GM19397 (cell line): ENCODE data around the gene CLN5.
"Not testable (repeated sequence)": the region's sequence is repeated elsewhere in the genome, so short reads cannot be mapped to it uniquely, and the experiment has no call there.

Source experiments
- ATAC-seq: cut with Tn5 transposase; IDR thresholded peaks from one replicate; pipeline ENCODE4 v1.9.1; 2021; ENCODE audit warnings: mild to moderate bottlenecking, moderate library complexity; ENCODE audit not compliant: unreplicated experiment

The CLN5 gene

DNA sequence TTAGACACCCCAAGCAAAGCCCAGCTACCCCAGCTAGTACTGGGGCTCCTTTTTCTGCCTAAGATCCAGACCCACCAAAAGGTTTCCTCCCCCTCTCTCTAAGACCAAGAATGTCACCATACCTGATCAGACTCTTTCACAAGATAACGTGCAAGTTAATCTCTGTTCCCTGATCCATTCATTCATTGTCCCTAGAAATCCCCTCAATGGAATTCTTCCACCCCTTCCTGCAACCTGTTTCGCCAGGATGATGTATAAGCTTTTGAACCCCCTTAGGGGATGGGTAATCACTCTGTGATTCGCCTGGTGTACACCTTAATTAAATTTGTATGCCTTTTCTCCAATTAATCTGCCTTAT lies 17.3 kb upstream of the CLN5 start:
- ATAC-seq = no peak

DNA sequence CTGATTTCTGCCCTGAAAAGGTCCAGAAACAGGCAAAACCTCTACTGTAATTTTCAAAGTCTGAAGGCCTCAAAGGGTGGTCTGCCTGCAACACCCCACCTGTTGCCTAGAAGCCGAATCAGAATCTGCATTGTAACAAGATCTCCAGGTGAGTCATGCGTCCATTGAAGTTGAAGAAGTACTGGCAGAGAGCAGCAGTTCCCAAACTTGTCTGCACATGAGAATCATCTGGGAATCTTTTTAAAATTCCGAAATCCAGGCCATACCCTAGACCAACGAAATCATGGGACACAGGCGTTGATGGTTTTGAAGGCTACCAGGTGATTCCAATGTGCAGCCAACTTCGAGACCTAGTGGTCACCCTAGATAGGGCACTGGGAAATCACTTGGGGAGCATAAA lies 16.0 kb upstream of the CLN5 start:
- no peak for ATAC-seq

DNA sequence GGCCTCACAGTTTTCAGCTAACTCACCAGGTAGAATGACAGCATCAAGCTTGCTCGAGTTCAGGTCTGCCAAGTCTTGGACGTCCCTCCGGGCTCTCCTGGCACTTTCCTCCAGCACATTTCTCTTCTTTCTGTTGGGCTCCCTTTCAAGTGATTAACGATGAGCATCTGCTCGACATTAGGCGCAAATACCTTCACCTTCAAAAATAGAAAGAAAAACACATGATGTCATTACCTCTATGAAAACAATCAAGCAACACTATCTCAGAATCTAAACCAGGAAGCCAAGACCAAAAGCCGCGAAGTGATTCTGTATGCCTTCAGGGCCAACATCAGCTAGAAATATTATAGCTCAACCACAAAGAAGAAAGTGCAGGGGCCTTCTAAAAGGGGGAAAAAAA lies 15.4 kb upstream of the CLN5 start:
- no peak for ATAC-seq

DNA sequence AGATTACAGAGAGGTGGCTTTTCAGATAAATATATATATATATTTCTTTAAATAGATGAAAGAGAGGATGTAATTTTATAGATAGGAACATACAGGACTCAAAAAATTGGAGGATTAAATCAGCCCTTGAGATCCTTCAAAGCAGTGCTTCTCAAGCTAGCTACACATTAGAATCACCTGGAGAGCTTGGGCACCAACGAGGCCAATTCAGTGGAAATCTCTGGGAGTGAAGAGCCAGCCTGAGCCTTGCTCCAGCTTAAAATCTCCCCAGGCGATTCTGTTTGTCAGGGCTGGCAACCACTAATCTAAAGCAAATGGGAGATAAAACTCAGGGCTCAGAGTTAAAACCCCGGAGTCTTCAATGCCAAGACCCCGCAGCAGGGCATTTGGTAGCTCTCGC lies 15.0 kb upstream of the CLN5 start:
- no peak for ATAC-seq

DNA sequence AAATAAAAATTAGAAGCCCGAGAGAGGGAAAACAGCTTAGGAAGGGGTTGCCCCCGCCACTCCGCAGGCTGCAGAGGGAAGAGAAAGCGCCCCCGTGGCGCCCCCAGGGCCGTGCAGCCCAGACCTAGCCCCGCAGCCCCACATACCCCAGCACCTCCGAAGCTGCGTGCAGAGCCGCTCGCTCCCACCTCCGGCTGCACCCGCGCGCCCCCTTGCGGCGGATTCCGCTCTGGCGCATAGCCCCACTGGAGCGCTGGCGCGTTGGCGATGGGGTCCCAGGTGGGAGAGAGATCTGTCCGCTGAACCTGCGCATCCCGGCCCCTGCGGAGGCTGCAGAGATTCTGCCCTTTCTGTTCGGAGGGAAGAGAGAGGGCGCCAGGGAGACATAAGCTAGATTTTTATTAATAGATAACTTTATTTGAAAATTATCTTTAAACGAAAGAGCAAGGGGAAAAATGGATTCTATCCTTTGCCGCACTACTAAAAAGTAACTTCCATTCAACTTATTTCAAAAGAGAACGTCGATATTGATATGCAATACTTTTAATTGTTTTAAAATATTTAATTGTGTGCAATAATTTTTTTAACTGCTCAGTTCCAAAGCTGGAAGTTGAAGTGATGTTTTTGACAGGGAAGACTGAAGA lies 11.7 kb upstream of the CLN5 start:
- ATAC-seq = peak; percentile 100

DNA sequence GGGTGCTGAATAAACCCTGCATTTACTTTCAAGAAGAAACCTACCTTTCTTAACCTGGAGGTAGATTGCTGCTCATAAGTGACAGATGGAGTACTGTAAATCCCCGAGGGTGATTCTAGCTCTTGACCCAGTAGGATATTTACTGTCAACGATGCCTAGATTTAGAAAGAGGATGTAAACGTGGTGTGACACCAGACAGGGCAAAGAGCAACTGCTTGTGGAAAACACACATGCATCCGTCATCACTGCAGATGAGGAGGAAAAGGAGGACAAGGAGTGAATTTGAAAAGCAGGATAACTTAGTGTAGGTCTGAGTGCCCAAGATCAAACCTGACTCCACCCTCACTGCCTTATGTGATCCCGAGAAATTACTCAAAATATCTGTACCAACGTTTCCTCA lies 9.8 kb upstream of the CLN5 start:
- no peak for ATAC-seq

DNA sequence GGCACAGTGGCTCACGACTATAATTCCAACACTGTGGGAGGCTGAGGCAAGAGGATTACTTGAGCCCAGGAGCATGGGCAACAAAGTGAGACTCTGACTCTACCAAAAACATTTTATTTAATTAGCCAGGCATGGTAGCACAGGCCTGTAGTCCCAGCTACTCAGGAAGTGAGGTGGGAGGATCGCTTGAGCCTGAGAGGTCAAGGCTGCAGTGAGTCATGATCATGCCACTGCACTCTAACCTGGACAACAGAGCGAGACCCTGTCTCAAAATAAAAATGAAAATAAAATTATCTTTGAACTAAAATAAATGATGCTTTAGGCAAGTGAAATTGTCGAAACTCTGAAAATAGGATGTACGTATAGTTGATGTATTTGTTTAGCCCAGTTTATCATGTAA lies 8.2 kb upstream of the CLN5 start:
- no peak for ATAC-seq

DNA sequence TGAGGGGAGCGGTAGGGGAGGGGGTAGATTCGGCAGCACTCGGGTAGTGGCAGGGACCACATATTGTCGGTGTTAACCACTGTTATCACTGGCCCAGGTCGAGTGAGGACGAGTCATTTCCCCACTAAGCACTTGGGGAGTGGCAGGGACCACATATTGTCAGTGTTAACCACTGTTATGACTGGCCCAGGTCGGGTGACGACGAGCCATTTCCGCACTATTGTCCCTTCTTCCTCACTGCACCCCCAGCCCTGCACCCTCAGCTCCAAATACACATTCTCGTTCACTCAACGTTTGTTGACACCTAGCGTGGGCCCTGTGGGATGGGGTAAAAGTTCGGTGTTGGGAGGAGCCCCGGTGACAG lies 467 bp upstream of the CLN5 start:
- ATAC-seq = peak; percentile 50

DNA sequence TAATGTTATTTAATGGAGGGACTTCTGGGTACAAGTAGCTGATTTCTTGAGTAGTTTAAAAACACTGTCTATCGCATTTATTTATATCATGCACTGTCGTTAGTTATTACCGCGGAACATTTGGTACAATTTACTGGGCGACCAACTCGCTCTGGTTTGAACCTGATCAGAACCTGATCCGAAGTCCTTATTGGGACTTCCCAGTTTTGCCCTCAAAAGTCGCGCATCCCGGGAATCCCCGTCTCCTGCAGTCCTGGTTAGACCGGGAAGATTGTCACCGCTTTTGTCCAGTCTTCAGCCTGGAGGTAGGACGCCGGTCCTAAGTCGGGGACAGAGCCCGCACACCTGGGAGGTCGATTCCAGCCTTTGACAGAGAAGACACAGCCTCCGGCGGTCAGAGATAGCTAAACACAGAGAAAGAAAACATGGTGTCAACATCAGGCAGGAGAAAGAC lies 694 bp downstream of the CLN5 start:
- ATAC-seq = no peak

DNA sequence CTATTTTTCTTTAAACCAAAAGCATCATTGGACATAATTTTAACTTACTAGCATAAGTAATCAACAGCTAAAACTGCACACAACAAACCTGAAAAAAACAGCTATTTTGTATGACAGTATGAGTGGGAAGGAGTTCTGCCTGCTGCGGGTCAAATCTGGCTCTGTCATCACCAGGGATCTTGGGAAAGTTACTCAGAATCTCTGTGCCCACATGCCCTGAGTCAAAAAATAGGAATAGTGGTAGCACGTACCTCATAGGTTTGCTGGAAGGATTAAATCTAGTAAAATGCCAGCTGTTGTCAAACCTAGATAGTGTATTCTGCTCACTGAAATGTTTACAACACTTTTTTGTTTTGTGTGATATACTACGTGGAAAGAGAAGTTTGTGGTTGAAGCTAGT lies 1.1 kb downstream of the CLN5 start:
- ATAC-seq = no peak

DNA sequence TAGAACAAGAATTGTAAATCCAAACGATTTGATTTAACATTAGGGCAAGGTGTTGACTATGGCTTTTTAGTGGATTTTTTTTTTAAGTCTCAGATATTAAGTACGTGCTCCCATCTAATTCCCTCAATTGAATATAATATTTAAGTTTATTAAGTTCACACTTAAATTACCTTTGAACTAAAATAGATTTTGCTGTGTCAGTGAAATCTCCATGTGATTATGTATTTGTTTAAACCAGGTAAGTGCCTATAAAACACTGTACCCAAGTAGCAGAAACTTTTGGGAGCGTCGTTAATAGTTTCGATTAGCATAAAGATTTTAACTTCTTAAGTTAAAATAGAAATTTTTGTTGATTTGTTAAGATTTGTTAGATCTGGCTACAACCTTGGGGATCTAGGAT lies 1.6 kb downstream of the CLN5 start:
- no peak for ATAC-seq

DNA sequence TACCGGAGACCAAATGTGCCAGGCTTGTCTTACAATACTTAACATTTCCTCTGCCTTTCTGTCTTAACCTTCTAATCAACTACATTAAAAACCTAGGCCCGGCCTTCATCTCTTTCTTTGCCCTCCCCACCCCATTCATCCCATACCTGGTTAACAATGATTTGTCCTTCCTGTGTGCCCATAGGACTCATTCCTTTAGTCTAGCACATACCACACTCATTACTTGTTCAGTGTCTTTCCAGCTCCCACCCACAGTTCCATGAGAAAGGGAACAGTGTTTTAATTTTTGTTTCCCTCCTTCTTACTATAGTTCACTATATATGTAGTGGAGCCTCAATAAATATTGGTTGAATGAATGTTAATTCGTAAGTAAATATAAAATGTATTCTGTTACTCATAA lies 2.4 kb downstream of the CLN5 start:
- no peak for ATAC-seq

DNA sequence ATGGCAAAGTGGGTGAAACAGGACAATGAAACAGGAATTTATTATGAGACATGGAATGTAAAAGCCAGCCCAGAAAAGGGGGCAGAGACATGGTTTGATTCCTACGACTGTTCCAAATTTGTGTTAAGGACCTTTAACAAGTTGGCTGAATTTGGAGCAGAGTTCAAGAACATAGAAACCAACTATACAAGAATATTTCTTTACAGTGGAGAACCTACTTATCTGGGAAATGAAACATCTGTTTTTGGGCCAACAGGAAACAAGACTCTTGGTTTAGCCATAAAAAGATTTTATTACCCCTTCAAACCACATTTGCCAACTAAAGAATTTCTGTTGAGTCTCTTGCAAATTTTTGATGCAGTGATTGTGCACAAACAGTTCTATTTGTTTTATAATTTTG lies 8.6 kb downstream of the CLN5 start:
- no peak for ATAC-seq

DNA sequence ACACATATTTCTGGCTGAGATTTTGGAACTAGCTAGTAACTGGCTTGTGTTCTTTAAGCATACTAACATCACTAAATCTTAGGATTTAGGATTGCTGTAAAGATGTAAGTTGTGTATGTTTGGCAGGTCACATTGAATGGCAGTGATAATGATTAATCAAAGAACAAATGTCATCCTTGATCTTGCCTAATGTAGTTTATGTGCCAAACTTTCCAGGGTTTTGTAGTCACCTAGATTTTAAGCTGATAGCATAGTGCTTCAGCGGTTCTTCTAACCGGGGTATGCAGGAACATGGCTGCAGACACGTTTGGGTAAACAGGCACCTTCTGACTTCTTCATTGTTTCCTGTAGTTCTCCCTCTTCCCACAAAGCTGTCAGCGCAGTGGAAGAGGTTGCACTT lies 9.7 kb downstream of the CLN5 start:
- ATAC-seq = no peak

DNA sequence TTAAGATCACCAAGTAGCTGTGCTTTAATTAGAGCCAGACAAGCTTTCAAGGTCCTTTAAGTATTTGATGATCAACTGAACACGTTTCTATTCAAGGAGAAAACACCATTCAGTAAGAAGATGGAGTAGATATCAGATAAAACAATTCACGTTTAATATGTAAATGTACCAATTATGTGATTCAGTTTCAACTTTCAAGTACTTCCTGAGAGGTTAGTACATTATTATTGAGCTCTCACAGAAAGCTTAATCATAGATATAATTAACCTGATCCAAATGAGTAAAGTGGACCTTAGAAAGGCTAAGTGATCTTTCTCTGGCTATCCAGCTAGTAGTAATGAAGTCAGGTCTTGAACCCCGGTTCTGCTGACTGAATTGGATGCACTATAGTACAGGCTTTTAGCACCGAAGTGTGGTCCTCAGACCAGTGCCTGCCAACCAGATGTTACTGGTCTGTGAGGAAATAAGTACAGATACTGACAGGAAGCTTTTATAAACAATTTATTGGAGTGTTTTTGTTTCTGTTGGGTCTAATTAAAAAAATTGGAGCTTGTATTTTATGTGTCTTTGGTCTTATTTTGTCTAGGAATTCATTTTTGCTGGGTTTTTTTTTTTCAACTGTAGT lies 10.2 kb downstream of the CLN5 start:
- ATAC-seq = no peak

DNA sequence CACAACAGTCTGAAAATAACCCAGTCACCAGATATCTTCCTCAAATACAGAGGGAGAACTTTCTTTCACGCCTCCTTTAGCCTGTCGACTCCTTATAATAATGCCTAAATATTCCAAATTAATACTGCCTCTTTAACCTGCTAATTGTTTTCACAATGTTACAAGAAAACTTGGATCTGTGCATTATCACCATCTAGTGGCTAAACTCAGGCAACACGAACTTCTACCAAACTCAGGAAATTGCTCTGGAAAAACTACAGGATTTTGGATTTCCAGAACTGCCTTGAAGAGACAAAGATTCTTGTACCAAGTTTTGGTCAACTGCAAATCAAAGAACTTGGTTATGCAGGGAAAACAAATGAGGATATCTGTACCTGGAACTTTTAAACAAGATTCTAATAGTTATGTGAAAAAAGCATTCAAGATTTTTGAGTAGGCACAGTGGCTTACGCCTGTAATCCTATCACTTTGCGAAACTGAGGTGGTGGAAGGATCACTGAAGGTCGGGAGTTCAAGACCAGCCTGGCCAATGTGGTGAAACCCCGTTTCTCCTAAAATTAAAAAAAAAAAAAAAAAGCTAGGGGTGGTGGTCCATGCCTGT lies 10.8 kb downstream of the CLN5 start:
- ATAC-seq = no peak

DNA sequence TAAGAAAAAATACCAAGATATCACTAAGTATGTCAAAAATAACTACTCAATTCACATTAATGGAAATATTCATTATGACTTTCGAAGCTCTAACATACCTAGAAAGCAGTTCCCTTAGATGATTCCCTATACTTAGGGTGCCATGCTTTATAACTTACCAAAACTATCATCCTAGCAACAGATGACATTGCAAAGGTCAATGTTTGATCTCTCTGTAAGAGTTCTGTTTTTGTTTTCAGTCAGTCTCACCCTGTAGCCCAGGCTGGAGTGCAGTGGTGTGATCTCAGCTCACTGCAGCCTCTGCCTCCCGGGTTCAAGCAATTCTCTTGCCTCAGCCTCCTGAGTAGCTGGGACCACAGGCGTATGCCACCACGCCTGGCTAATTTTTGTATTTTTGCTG lies 16.5 kb downstream of the CLN5 start:
- not testable (repeated sequence) for ATAC-seq

DNA sequence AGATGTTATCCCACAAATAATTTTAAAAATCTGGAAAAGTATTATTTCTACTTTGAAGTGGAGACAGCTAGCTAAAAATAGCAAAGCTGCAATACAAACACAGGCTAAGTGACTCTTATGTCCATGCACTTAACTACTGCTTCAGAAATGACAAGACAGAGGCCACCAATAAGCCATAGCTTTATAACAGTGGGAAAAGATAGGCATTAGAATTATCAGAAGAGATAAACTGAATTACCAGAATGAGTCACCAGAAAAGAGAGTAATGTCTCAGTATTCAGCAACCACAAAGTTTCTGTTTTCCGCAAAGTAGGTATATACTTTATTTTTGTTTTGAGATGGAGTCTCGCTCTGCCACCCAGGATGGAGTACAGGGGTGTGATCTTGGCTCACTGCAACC lies 17.1 kb downstream of the CLN5 start:
- ATAC-seq = no peak

DNA sequence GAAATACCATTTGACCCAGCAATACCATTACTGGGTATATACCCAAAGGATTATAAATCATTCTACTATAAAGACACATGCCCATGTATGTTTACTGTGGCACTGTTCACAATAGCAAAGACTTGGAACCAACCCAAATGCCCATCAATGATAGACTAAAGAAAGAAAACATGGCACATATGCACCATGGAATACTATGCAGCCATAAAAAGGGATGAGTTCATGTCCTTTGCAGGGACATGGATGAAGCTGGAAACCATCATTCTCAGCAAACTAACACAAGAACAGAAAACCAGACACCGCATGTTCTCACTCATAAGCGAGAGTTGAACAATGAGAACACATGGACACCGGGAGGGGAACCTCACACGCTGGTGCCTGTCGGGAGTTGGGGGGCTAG lies 17.8 kb downstream of the CLN5 start:
- ATAC-seq = not testable (repeated sequence)

DNA sequence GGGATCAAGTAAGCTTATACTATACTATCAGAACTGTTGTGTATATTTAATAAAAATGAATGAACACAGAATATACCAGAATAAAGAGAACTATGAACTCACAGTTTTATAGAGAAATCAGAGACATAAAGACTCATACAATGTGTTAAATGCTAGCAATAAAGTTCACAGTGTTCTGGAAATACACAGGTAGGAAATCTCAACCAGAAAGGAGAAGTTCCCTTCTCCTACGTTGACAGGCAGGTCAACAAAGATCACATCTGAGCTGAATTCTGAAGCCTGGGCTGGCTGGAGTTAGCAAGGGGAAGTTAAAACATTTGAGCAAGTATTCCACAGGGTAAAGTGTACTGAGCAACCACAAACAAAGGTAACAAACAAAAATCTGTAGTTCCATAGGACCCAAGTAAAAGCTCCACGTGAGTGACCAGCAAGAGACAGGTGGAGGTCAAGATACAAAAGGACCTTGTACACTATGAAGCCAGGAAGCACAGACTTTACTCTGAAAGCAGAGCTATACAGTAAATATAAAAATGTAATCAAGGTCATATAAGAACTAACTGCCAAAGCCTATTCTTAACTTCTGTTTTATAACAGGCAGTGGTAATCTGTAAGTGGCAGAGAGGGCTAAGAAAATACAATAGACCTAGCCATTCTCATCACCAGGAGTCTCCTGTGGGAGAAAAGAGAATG lies 22.1 kb downstream of the CLN5 start:
- no peak for ATAC-seq

DNA sequence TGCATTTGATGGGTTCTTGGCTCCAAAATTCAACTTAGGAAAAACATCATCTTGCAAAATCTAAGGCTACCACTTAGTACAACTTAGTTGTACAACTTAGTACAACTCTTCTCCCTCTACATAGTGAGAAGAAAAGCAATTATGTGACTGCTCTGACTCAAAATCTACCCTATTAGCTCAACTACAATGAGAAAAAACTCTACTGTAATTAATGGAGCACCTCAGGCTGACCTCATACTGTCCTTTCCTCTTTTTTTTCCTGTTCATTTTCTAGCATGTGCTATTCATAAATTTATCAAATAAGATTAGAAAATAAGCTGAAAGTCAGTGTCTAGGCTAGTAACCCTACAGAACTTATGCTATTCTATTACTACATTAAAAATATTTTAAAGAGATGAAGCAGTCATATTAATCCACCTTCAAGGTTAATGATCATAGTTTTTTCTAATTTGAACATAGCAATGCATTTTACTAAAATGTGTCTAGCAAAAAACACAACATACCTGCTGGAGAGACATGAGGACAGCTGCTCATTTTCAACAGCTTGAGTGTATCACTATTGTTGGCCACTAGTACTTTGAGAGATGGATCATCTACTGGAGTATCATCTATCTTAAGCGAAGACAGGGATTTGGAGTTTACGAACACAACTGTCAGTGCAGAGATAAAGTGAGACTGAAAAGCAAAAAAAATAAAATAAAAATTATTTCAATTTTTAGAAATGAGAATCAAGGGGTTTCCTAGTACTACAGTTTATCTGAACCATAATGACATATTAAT lies 23.2 kb downstream of the CLN5 start:
- no peak for ATAC-seq
